ENCODE data around the gene ZNF202.

The ZNF202 gene

DNA sequence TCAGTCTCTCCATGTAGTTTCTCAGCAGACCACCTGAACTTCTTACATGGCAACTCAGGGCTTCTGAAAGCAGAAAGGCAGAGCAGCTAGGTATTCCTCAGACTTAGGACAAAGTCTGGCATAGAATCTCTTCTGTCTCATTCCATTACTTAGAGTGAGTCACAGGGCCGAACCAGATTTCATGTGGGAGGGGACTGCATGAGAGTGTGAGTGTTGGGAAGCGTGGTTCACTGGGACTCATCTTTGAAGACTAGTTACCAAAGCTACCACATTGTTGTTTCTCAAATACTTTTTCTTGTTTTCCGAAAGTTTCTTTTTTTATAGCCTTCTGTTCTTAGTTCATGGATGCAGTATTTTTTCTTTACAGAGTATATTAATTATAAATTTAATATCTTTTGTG lies 51.0 kb downstream of the ZNF202 start:
- DNase-seq, result no peak
- H3K9me2 ChIP-seq (replicated peaks; ENCODE audit: insufficient read depth, low read length), result no peaks in the 10 kb centered on the region
- no peak overlapping the region for H3K4me2 ChIP-seq (ENCODE audit: low read depth, low read length)
- no peak overlapping the region for H2AFZ ChIP-seq (ENCODE audit: low read length)
- peaks cover 4% of the 10 kb centered on the region; the same call in 1 of the 2 replicates for H3K4me1 ChIP-seq (ENCODE audit: low read length)
- H4K20me1 ChIP-seq (ENCODE audit: insufficient read depth, low read length), result no peaks in the 10 kb centered on the region
- no peaks in the 10 kb centered on the region for H3K36me3 ChIP-seq (replicated peaks; ENCODE audit: insufficient read depth, low read length)
- TF ChIP-seq EZH2phosphoT487 (IDR thresholded peaks at IDR 0.05; ENCODE audit: low read length) (no peak), EZH2 (optimal IDR thresholded peaks at IDR 0.05; ENCODE audit: low read depth, low read length) (no peak)
- TF ChIP-seq, protein P1, sequence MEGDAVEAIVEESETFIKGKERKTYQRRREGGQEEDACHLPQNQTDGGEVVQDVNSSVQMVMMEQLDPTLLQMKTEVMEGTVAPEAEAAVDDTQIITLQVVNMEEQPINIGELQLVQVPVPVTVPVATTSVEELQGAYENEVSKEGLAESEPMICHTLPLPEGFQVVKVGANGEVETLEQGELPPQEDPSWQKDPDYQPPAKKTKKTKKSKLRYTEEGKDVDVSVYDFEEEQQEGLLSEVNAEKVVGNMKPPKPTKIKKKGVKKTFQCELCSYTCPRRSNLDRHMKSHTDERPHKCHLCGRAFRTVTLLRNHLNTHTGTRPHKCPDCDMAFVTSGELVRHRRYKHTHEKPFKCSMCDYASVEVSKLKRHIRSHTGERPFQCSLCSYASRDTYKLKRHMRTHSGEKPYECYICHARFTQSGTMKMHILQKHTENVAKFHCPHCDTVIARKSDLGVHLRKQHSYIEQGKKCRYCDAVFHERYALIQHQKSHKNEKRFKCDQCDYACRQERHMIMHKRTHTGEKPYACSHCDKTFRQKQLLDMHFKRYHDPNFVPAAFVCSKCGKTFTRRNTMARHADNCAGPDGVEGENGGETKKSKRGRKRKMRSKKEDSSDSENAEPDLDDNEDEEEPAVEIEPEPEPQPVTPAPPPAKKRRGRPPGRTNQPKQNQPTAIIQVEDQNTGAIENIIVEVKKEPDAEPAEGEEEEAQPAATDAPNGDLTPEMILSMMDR (IDR thresholded peaks at IDR 0.05; ENCODE audit: low read length), result no peak
- no peaks in the 10 kb centered on the region for H3K27me3 ChIP-seq (replicated peaks; ENCODE audit: insufficient read depth, low read length)
- H3K9me3 ChIP-seq (replicated peaks; ENCODE audit: insufficient read depth, low read length), result no peaks in the 10 kb centered on the region
- H3K79me2 ChIP-seq (ENCODE audit: low read length), result no peaks in the 10 kb centered on the region
- no peak overlapping the region for H3K9ac ChIP-seq (ENCODE audit: low read length)
- H3K4me3 ChIP-seq (ENCODE audit: low read length), result no peak overlapping the region
- no peaks in the 10 kb centered on the region for H3F3A ChIP-seq (ENCODE audit: insufficient read depth, low read length)
- no peak overlapping the region for H3K27ac ChIP-seq (ENCODE audit: low read length)

DNA sequence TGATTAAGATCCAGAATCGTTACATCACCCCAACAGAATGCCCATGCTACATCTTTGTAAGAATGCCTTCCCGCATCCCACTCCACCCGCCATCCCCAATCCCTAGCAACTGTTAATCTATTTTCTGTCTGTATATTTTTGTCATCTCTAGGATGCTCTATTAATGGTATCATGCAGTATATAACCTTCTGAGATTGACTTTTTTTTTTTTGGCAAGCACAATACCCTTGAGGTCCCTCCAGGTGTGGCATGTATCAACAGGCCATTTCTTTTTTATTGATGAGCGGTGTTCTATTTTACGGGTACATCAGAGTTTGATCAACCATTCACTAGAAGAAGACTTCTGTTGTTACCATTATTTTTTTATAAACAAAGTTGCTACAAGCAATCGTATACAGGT lies 56.9 kb downstream of the ZNF202 start:
- Histone ChIP-seq H3K9me3 (replicated peaks; ENCODE audit: insufficient read depth, low read length) (no peaks in the 10 kb centered on the region), H3K27me3 (replicated peaks; ENCODE audit: insufficient read depth, low read length) (no peaks in the 10 kb centered on the region), H3K4me2 (ENCODE audit: low read depth, low read length) (no peak overlapping the region), H3K36me3 (replicated peaks; ENCODE audit: insufficient read depth, low read length) (no peaks in the 10 kb centered on the region), H4K20me1 (ENCODE audit: insufficient read depth, low read length) (no peaks in the 10 kb centered on the region), H3F3A (ENCODE audit: insufficient read depth, low read length) (no peaks in the 10 kb centered on the region), H3K4me1 (ENCODE audit: low read length) (no peaks in the 10 kb centered on the region), H3K27ac (ENCODE audit: low read length) (no peak overlapping the region), H3K9me2 (replicated peaks; ENCODE audit: insufficient read depth, low read length) (no peaks in the 10 kb centered on the region), H3K9ac (ENCODE audit: low read length) (no peak overlapping the region), H2AFZ (ENCODE audit: low read length) (no peak overlapping the region), H3K4me3 (ENCODE audit: low read length) (no peak overlapping the region), H3K79me2 (ENCODE audit: low read length) (no peaks in the 10 kb centered on the region)
- no peak for DNase-seq
- TF ChIP-seq, protein P1 (IDR thresholded peaks at IDR 0.05; ENCODE audit: low read length), result no peak
- TF ChIP-seq EZH2 (optimal IDR thresholded peaks at IDR 0.05; ENCODE audit: low read depth, low read length), result no peak
- TF ChIP-seq EZH2phosphoT487 (IDR thresholded peaks at IDR 0.05; ENCODE audit: low read length), result no peak

DNA sequence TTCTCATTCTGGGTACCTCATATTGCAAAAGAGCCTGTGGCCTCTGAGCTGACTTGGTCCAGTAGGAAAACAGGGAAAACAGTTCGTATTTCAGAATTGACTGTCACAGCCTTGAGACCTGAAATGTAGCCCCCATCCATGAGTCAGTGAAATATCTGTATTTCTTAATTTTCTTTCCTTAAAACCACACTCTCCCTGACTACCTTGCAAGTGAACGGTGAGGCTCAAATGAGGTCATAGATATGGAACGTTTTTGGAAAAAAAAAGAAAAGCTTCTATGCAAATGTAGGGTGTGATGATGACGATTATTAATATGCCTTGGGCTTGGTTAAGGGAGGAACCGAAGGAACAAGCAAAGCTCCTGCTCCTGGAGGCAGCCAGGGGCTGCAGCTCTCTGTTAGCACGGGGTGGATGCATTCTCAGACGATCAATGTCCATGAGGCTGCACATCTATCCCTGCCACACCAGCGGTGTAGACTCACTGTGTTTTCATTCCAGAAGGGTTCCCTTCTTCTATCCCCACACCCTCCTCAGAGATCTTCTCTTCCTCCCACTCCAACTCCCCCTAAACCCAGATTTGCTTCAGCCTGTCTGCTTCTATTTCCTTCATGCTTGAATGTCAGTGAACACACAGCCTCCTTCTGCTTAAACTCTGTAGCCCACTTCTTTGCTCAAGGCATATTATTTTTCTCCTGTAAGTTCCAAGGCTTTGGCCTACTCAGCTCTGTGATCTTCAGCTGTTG lies 57.9 kb downstream of the ZNF202 start:
- Histone ChIP-seq H3K9ac (ENCODE audit: low read length) (no peak overlapping the region), H3K4me3 (ENCODE audit: low read length) (no peak overlapping the region), H3K79me2 (ENCODE audit: low read length) (no peaks in the 10 kb centered on the region), H4K20me1 (ENCODE audit: insufficient read depth, low read length) (no peaks in the 10 kb centered on the region), H2AFZ (ENCODE audit: low read length) (no peak overlapping the region), H3K27me3 (replicated peaks; ENCODE audit: insufficient read depth, low read length) (no peaks in the 10 kb centered on the region), H3K36me3 (replicated peaks; ENCODE audit: insufficient read depth, low read length) (no peaks in the 10 kb centered on the region), H3K4me1 (ENCODE audit: low read length) (no peaks in the 10 kb centered on the region), H3K27ac (ENCODE audit: low read length) (no peak overlapping the region), H3K9me2 (replicated peaks; ENCODE audit: insufficient read depth, low read length) (no peaks in the 10 kb centered on the region), H3F3A (ENCODE audit: insufficient read depth, low read length) (no peaks in the 10 kb centered on the region), H3K9me3 (replicated peaks; ENCODE audit: insufficient read depth, low read length) (no peaks in the 10 kb centered on the region), H3K4me2 (ENCODE audit: low read depth, low read length) (no peak overlapping the region)
- no peak for DNase-seq
- TF ChIP-seq EZH2 (optimal IDR thresholded peaks at IDR 0.05; ENCODE audit: low read depth, low read length) (no peak), EZH2phosphoT487 (IDR thresholded peaks at IDR 0.05; ENCODE audit: low read length) (no peak)
- TF ChIP-seq, protein P1 (IDR thresholded peaks at IDR 0.05; ENCODE audit: low read length), result no peak

All from MM.1S (cell line).